Right renal cortex interstitium (tissue), 3 donors: ENCODE results near the gene TSPAN32. TPM values are rescaled to one million over a fixed set of nuclear protein-coding genes. Genes with fewer than 3 reads are reported as not detected.
"Not testable (repeated sequence)": the region's sequence is repeated elsewhere in the genome, so short reads cannot be mapped to it uniquely, and the experiment has no call there.

Experiments used
- DNase-seq, 3 donors: peaks; one replicate each; pipeline ENCODE4 v3.0.0-alpha.2; 2013; ENCODE audit warnings: low read depth in 3 of 3, low spot score in 2 of 3
- polyA plus RNA-seq, 3 donors: library from polyadenylated mRNA; unstranded; fragments of 120-200 nt; gene quantifications; one replicate each; pipeline ENCODE4 v1.2.1, GENCODE V29; 2013; ENCODE audit not compliant: insufficient read length in 3 of 3

TSPAN32 gene
- polyA plus RNA-seq, 3 donors: 1.9 to 2.3 (median 2.2) TPM

DNA sequence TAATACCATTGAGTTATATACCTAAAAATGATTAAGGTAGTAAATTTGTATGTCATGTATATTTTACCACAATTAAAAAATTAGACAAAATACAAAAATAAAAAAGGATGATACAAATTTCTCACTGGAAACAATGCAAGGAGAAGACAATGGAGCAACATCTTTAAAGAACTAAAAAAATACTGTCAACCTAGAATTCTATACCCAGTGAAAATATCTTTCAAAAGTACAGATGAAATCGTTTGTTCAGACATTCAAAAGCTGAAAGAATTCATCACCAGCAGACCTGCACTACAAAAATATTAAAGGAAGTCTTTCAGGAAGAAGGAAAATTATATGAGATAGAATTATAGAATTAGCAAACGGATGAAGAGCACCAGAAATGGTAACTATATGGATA is 21.6 kb upstream of the TSPAN32 start:
- DNase-seq: no peak

DNA sequence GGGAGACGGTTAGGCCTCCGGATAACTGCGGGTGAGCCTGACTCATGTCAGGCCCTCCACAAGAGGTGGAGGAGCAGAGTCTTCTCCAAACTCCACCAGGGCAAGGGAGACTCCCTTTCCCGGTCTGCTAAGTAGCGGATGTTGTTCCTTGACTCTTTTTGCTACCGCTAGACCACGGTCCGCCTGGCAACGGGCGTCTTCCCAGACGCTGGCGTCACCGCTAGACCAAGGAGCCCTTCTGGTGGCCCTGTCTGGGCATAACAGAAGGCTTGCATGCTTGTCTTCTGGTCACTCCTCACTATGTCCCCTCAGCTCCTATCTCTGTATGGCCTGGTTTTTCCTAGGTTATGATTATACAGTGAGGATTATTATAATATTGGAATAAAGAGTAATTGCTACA is 15.5 kb upstream of the TSPAN32 start:
- DNase-seq: not testable (repeated sequence)

DNA sequence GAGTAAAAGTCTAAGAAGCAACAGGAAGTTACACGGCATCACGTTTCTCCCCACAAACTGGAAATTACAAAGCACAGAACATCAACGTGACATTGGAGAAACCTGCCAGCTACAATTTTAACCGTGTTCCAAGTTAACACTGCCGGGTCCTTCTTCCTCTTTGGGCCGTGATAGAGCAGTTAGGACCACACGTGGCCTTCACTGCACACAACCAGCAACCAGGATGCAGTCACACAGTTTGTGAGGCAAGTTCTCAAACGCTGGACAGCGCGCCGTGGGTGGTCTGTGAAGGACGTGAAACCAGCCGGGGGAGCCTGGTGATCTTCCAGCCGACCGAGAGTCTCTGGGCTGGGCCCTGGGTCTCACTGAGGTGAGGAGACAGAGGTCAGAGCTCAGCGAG is 14.7 kb upstream of the TSPAN32 start:
- no peak for DNase-seq

DNA sequence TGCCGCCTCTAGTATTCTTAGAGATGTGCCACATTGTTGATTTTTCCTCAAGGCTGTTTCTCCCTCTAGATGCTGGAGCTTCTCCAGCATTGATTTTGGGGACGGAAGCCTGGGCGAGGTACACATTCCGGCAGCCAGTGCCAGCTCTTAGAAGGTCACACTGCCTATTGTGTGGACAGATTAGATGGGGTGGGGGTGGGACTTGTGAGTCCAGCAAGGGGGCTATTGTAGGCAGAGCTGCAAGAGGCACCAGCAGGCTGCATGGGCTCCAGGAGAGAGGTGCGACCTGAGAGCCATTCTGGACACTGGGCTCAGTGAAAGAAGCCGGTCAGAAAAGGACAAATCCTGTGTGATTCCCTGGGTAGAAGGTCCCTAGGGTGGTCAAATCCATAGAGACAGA is 12.5 kb upstream of the TSPAN32 start:
- no peak for DNase-seq

DNA sequence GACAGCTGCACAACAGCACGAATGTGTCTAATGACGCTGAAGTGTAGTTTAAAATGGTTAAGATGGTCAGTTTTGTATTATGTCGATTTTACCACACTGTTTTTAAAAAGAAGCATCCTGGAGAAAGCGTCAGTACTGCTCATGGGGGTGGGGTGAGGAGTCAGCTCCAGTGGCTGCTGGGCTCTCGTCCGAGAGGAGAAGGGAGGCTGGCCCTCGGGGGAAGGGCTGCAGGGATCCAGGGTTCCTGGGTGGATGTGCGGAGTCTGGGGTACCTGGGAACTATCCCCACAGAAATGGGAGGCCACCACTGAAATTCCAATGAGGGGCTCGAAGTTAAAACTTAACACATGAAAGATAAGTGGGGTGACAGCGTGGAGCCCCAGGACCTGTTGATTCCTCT is 12.0 kb upstream of the TSPAN32 start:
- no peak for DNase-seq

DNA sequence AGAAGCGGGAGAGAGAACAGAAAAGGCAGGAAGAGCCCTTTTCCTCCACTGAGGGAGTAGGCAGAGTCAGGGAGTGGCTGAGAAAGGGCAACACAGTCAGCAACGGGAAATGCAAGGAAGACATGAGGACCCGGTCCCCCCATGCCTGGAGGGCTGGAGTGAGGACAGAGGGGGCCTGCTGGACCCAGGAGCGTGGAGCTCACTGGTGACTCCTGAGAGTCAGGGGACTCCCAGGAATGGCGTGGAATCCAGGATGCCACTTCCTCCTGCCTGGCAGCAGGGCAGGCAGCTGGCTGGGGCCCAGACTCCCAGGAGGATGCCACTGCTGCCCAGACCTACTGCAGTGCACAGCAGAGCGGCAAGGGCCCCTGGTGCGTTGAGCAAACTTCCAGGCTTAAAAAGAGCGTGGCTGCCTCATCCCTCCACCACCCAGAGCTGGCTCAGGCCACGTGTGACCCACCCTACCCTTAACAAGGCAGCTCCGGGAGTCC is 11.4 kb upstream of the TSPAN32 start:
- no peak for DNase-seq

DNA sequence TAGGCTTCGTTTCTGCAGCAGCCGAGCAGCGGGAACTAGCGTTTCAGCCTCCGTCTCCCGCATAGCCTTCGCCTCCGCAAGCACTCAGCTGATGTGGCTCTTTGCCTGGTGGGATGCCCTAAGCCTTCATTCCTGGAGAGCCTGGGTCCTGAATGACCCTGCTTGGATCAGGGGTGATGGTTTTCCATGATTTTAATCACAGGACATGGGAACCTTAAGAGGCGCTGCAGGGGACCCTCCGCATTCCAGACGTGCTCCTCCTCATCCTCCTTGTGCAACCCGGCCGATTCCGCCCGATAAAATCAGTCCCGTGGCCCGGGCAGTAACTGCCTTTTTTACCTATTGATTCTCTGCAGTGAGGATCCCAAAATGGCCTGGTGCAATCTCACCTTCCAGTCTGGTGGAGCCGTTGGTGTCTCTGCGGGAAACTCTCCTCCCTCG is 8.3 kb upstream of the TSPAN32 start:
- no peak for DNase-seq

DNA sequence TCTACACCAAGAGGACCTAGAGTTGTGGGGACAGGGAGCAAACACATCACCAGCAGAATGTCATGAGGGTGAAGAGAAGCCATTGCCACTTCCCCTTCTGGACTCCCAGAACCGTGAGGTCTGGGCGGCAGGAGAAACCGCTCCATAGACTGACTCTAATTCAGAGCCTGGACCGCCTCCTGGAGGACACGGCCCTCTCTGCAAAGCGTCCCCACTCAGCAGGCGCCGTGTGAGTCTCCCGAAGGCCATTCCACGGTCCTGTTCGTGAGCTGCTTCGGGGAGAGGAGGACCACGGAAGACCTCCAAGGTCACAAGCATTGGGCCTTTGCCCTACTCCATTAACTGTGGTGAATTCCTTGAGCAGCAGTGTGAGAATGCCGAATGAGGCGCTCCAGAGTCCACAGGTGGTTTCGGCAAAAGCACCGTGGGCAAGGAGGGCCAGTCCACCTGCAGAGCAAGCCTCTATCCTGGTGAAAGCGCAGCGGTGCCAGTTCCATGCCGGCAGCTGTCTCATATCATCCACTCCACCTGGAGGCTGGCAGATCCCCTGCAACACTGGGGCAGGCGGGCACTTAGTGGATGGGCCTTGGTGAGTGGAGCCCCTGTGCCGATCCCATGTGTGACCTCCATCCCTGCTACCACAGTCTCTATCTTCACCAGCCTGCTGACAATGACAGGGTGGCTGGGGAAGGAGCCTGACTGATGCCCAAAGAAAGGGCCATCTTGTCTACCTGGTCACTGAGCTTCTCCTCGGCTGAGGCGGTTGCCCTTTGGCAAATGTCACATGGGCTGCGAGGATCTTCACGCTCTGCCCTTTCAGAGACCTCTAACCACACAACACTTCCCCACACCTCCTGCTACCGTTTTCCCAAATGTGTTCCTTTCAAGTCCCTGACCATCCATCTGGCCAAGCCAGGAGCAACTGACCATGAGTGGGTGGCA is 7.6 kb upstream of the TSPAN32 start:
- DNase-seq: no peak

DNA sequence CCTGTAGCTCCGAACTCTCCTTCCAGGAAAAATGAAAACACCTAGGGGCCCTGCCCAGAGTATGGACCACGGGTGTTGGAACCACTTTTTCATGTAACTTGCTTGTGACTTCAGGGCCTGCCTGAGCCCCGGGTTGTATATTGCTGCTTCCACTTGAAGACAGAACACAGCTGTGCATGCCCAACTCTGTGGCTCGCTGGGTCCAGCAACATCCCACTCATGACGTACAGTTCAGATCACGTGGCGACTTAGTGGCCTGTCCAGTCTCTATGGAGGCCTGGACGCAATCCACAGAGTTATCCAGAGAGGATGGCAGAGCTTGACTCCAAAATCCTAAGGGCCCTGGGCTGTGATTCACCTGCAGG is 6.9 kb upstream of the TSPAN32 start:
- no peak for DNase-seq

DNA sequence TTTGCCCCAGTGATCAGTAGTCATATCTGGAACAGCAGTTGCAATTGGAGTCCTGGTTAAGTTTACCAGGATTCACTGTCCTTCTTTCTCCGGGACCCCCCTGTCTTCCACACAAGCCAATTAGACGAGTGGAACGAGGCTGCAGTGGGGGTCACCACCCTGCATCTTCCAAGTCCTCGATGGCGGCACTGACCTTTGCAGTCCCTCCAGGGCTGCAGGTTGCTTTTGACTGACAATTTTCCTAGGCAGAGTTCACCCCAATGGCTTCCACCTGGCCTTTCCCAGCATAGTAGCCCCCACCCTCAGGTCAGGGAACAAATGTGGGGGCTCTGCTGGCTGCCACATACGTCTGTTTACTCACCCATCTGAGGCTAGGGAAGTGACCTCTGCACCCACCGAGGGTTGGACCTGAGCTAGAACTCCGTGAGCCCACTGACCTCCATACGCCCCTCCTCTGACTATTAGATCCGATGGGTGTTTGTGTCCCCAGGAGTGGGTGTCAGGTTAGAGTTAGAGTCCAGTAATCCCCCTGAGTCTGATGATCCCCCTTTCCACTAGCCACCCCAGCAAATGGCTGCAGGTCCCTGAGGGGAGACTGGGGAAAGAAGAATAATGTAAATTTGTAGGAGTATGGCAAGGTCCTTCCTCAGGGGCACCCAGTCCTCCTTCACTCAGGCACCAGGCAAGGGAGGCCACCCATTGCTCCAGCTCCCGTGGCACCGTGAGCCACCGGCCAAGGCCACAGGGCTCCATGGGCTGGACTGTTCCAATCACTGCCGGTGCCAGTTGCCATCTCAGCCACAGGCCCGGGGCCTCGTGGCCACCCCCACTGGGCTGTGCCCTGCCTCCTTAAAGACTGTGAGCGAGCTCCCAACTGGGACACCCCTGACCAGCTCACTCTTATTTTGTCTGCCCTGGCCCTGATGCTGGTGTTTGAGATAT is 5.6 kb upstream of the TSPAN32 start:
- no peak for DNase-seq

DNA sequence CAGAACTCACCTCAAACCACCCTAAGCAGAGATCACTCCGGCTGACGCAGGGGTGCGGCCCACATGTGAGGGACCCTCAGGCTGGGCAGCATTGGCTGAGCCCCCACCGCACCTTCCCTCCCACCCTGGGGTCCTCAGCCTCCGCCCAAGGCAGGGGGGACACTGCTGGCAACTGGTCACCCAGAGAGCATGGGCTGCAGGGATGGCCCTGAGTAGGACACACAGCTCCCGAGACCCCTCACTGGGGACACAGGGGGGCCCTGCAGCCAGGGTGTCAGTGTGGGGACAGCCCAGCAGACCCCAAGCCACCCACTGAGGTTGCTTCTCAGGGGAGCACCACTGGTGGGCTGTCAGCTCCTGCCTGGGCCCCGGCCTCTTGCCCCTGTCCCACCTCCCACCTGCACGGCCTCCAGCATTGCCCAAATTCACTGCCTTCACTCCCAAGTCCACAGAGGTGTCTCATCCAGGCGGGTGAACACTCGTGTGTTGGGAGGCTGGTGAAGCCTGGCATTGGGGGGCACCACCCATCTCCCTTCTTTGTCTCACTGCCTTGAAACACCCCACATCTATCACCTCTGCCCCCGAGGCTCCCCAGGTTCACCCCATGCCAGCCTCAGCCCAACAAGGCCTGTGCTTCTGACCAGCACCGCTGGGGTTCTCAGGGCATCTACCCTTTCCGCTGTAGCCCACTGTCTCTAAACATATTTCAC is 4.7 kb upstream of the TSPAN32 start:
- no peak for DNase-seq

DNA sequence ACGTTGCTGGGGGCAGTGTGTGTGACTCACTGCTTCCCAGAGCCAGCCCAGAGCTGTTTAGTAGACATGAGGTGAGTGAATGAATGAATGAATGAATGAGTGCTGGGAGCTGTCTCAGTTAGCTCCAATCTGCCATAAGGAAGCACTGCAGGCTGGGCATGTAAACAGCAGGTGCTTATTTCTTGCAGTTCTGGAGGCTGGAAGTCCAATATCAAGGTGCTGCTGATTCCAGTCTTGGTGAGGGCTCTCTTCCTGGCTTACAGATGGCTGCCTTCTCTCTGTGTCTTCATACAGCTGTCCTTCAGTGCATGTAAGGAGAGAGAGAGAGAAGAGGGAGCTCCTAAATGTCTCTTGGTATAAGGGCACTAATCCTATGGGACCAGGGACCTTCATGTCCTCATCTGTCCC is 4.2 kb upstream of the TSPAN32 start:
- DNase-seq: no peak

DNA sequence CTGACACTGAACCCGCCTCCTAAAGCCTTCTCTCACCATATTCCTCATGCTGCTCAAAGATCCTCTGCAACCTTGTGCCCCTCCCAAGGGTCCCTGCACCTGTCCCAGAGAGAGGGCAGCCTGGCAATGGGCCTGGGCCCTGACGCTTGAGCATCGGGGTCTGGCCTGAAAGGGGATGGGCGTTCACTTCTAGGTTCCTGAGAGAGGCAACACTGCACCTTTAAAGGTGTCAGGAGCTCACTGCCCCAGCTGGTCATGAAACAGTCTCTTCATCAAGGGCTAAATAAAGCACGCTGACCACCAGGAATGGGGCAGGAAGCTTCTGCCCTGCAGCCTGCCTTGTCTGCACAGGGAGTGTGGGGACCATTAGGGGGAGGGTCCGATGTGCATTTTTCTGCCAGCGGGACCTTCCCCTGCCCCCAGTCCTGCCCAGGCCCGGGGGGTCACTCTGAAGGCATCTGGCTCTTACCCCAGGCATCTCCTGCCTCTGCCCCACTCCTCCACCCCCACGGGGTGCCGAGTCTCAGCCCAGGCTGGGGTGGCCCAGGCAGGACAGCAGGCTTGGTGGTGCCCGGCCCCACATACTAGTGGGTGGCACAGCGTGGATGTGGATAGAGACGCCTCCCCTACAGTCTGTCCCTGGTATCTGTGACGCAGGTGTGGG is 3.5 kb upstream of the TSPAN32 start:
- DNase-seq: no peak

DNA sequence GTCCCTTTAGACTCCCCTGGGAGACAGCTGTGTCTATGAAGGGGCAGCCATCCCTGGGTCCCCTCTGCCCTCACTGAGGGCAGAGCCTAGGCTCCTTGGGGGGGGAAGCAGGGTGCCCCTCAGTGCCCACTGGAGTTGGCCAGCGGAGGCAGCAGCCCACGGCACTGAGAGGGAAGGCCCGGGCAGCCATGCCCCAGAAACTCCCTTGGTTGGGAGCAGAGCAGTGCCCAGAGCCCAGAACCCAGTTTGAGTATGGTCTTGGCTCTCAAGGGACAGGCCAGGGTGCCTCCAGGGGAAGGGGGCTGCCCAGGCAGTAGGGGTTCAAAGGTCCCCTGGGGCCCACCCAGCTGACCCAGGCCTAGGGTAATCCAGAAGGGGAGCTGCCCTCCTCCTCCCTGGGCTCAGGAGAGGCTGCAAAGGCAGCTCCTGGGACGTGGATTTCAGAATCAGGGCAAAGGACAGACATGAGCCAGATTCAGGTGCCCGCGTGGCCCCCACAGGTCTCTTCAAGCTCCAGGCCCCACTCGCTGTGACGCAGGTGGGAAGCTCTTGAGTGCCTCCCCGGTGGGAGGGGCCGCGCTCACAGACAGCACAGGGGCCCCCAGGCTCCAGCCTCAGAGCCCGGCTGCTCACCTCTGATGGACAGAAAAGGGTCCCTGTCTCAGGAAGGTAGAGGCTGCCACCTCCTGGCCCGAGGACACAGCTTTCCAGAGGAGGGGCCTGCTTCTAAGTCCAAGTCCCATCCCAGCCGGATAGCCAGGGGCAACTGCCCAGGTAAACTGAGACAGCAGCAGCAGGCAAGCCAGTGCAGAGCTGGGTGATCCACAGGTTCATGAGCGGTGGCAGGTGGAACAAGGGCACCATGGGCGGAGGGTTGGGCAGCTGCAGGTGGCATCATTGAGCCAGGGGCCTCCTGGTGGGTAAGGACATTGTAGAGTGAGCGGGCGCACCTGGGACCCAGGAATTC is 2.7 kb upstream of the TSPAN32 start:
- no peak for DNase-seq

DNA sequence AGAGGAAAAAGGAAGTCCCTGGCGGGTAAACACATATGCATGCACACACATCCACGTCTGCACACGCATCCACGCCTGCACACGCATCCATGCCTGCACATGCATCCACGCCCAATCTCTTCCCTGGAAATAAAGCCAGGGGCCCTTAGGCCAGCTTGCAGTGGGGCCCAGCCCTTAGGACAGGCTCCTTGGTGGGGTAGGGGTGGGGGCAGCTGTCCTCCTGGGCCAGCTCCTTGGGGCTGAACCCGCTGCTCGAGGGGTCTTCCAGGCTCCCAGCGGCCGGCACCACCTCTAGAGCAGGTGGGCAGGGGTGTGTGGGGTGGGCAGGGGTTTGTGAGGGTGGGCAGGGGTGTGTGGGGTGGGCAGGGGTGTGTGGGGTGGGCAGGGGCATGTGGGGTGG is 2.0 kb upstream of the TSPAN32 start:
- DNase-seq: no peak

DNA sequence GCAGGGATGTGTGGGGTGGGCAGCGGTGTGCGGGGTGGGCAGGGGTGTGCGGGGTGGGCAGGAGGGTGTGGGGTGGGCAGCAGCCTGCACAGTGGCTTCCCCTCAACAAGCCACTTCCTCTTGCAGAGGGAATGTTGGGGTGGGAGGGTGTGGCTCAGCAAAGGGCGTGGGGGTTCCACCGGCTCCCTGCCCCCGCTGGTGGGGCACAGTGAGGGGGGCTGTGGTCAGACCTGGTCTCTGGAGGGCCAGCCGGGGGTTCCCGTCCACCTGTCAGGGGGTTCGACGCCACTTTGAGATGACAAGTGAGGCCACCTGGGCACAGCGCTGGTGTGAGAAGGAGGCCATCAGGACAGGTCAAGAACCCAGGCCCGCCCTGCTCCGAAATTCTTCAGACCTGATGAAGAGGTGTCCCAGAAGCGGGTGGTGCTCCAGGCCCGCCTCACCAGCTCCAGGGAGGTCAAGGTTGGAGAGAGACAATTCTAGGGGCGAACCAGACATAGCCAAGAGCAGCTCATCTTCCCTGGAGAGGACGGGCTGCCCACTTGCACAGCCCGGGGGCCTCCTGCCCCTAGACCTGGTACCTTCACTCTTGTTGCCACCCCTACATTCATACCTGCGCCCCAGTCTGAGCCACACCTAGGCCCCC is 1.4 kb upstream of the TSPAN32 start:
- DNase-seq: no peak

DNA sequence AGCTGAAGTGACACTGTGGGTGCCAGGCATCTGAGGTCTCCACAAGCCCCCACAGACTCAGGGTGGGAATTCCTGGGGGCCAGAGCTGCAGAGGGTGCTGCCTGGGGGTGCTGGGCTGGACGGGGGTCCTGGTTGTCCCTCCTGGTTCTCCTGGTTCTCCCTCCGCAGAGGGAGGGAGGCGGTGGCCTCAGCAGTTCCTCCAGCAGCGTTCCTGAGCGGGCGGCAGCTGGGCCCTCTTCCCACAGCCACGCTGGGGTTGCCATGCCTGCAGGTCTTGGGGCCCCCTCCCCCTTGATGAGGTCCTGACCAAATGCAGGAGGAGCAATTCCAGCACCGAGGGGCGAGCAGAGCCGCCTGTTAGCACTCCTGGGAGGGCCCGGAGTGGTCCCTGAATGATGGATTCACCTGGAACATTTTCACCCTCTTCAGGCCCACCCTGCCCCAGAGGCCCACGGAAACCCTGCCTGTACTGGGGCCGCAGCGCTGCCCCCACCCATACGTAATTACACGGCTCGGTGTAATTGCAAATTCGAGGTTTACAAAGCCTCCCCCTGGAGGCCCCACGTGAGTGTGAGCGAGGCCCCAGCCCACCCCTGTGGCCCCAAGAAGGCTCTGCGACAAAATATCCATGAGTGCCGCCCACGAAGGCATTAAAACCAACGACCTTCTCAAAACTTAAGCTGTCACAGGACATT is 730 bp upstream of the TSPAN32 start:
- no peak for DNase-seq

DNA sequence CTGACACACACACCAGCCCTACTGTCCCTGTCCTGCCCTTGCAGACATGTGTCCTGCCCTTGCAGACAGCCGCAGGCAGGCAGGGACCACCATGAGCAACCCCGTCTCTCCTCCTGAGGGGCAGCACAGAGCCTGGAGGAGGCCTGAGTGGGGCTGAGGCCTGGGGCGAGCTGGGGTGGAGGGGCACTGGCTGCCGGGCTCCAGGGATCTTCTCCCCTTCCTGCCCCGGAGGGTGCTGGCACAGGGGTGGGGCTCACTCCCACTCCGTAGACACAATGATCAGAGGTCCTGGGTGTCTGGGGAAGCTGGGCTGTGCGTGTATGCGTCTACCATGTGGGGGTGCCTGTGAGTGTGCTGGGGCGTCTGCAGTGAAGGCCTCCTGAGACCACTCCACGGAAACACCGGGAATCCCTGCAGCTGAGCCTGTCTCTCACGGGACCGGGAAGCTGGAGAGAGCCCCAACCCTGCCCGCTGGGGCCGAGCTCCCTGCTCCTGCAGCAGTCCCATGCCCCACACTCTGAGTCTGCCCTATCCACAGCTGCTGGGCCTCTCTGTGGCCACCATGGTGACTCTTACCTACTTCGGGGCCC is 588 bp downstream of the TSPAN32 start:
- no peak for DNase-seq
